H1 (cell line): ENCODE measurements around the gene KLHL36. TPM values are rescaled to one million over a fixed set of nuclear protein-coding genes. Genes with fewer than 3 reads are reported as not detected.

Experiments used
- CTCF ChIA-PET: fragments of 300-600 bp; sonication (Branson Sonifier 250); formaldehyde crosslinking; loops from one replicate; lab custom pipeline; 2021; ENCODE audit not compliant: partially characterized antibody; lab: Charles Lee
- POLR2A ChIA-PET: fragments of 300-600 bp; sonication (Branson Sonifier 250); formaldehyde crosslinking; loops from one replicate; lab custom pipeline; 2021; ENCODE audit warnings: inconsistent platforms; ENCODE audit not compliant: partially characterized antibody; lab: Charles Lee
- DNase-seq, 2 experiments: peaks; one replicate each; pipeline versions ENCODE4 v3.0.0 to v3.0.0-alpha.2; 2010 to 2022; ENCODE audit warnings: low spot score in 2 of 2, low read depth in 1 of 2, mixed read lengths in 1 of 2
- FAIRE-seq: peaks from 2 replicates; lab custom pipeline; 2011; peaks lifted over from hg19 to GRCh38; lab: Jason Lieb, UNC
- H2AFZ ChIP-seq: 2 replicates; pipeline ENCODE4 v1.8.1; 2012; ENCODE audit warnings: low read length, inconsistent platforms
- H2AK5ac ChIP-seq: 2 replicates; pipeline ENCODE4 v1.6.1; 2013; ENCODE audit warnings: low read depth, low read length
- H2BK120ac ChIP-seq: replicated peaks from 2 replicates; pipeline ENCODE3; 2013; ENCODE audit warnings: low read depth, low read length, inconsistent platforms
- H2BK12ac ChIP-seq: 2 replicates; pipeline ENCODE4 v1.6.1; 2013; ENCODE audit warnings: low read depth, low read length
- H2BK15ac ChIP-seq: 2 replicates; pipeline ENCODE4 v1.6.1; 2013; ENCODE audit warnings: low read length
- H2BK20ac ChIP-seq: 2 replicates; pipeline ENCODE4 v1.6.1; 2013; ENCODE audit warnings: low read length
- H2BK5ac ChIP-seq: 2 replicates; pipeline ENCODE4 v1.6.1; 2013; ENCODE audit warnings: low read depth, low read length
- H3K14ac ChIP-seq: 2 replicates; pipeline ENCODE4 v1.6.1; 2013; ENCODE audit warnings: inconsistent platforms; ENCODE audit not compliant: insufficient read length
- H3K18ac ChIP-seq: 2 replicates; pipeline ENCODE4 v1.6.1; 2013; ENCODE audit warnings: low read length; ENCODE audit errors: extremely low read depth
- H3K23ac ChIP-seq: 2 replicates; pipeline ENCODE4 v1.6.1; 2013; ENCODE audit warnings: inconsistent platforms; ENCODE audit not compliant: insufficient read length
- H3K23me2 ChIP-seq: 2 replicates; pipeline ENCODE4 v1.6.1; 2013; ENCODE audit warnings: low read depth, low read length
- H3K27ac ChIP-seq: 2 replicates; pipeline ENCODE4 v1.6.1; 2011; ENCODE audit warnings: low read depth, low read length, inconsistent platforms
- H3K27me3 ChIP-seq, 4 experiments: replicated peaks in 1 of 4; 1 replicate in 1 of 4; 2 replicates in 3 of 4; pipeline versions ENCODE4 v1.6.1 to v1.8.1; 2011 to 2013; ENCODE audit warnings: low read length in 3 of 4, mild to moderate bottlenecking in 3 of 4, inconsistent platforms in 2 of 4, mixed read lengths in 2 of 4, moderate library complexity in 1 of 4; ENCODE audit not compliant: control insufficient read depth in 3 of 4, insufficient read depth in 3 of 4; ENCODE audit errors: extremely low read depth in 1 of 4
- H3K36me3 ChIP-seq, 4 experiments: 2 replicates each; pipeline versions ENCODE4 v1.6.1 to v1.8.1; 2011 to 2013; ENCODE audit warnings: mild to moderate bottlenecking in 4 of 4, low read length in 3 of 4, moderate library complexity in 2 of 4, control low read depth in 1 of 4, inconsistent platforms in 1 of 4; ENCODE audit not compliant: insufficient read depth in 4 of 4, control insufficient read depth in 2 of 4
- H3K4ac ChIP-seq: replicated peaks from 2 replicates; pipeline ENCODE3; 2013; ENCODE audit warnings: low read length, low read depth, mixed read lengths, inconsistent platforms; ENCODE audit not compliant: insufficient read length
- H3K4me1 ChIP-seq, 4 experiments: replicated peaks in 1 of 4; 1 replicate in 1 of 4; 2 replicates in 3 of 4; pipeline versions ENCODE4 v1.6.1 to v1.8.1; 2011 to 2013; ENCODE audit warnings: low read length in 3 of 4, inconsistent platforms in 2 of 4, mixed read lengths in 1 of 4; ENCODE audit not compliant: insufficient read depth in 4 of 4, control insufficient read depth in 3 of 4
- H3K4me2 ChIP-seq, 2 experiments: 2 replicates each; pipeline versions ENCODE4 v1.6.1 to v1.8.1; 2011 to 2013; ENCODE audit warnings: low read depth in 2 of 2, low read length in 2 of 2, control low read depth in 1 of 2, inconsistent platforms in 1 of 2, mild to moderate bottlenecking in 1 of 2; ENCODE audit not compliant: insufficient read depth in 1 of 2
- H3K4me3 ChIP-seq, 4 experiments: fragments of 200-600, 300-600 bp in 1 of 4; sonication (generic), shearing (Covaris generic), sonication (Bioruptor Twin) in 1 of 4; 2 replicates each; pipeline versions ENCODE4 v1.5.1 to v1.8.1; 2011 to 2016; ENCODE audit warnings: low read length in 4 of 4, low read depth in 3 of 4, control low read depth in 2 of 4, inconsistent platforms in 2 of 4, mild to moderate bottlenecking in 2 of 4, mixed read lengths in 1 of 4, moderate library complexity in 1 of 4; ENCODE audit not compliant: insufficient read depth in 2 of 4; ENCODE audit errors: extremely low read depth in 1 of 4
- H3K56ac ChIP-seq: replicated peaks from 2 replicates; pipeline ENCODE3; 2013; ENCODE audit warnings: low read depth, mild to moderate bottlenecking, mixed read lengths, low read length, inconsistent platforms; ENCODE audit not compliant: insufficient read length
- H3K79me1 ChIP-seq: 2 replicates; pipeline ENCODE4 v1.6.1; 2013; ENCODE audit warnings: low read depth, low read length, control low read depth
- H3K79me2 ChIP-seq, 2 experiments: 2 replicates each; pipeline versions ENCODE4 v1.6.1 to v1.8.1; 2012 to 2013; ENCODE audit warnings: low read length in 2 of 2, mild to moderate bottlenecking in 2 of 2, inconsistent platforms in 1 of 2; ENCODE audit not compliant: insufficient read depth in 2 of 2, control insufficient read depth in 1 of 2
- H3K9ac ChIP-seq, 4 experiments: replicated peaks in 1 of 4; 1 replicate in 1 of 4; 2 replicates in 3 of 4; pipeline versions ENCODE4 v1.6.1 to v1.8.1; 2011 to 2013; ENCODE audit warnings: low read depth in 3 of 4, low read length in 3 of 4, control low read depth in 2 of 4, mild to moderate bottlenecking in 2 of 4, moderate library complexity in 2 of 4, inconsistent platforms in 1 of 4; ENCODE audit errors: extremely low read depth in 1 of 4
- H3K9me3 ChIP-seq, 2 experiments: 2 replicates each; pipeline versions ENCODE4 v1.6.1 to v1.8.1; 2012 to 2013; ENCODE audit warnings: mild to moderate bottlenecking in 2 of 2, moderate library complexity in 2 of 2, control low read depth in 1 of 2, inconsistent platforms in 1 of 2, low read depth in 1 of 2, low read length in 1 of 2, mixed read lengths in 1 of 2; ENCODE audit not compliant: insufficient read depth in 2 of 2
- H4K20me1 ChIP-seq, 2 experiments: replicated peaks in 1 of 2; 2 replicates each; pipeline versions ENCODE3 to v1.8.1; 2011 to 2013; ENCODE audit warnings: inconsistent platforms in 2 of 2, low read length in 2 of 2, mild to moderate bottlenecking in 1 of 2; ENCODE audit not compliant: insufficient read depth in 2 of 2, control insufficient read depth in 1 of 2
- H4K5ac ChIP-seq: 2 replicates; pipeline ENCODE4 v1.6.1; 2013; ENCODE audit warnings: low read length, low read depth, mixed read lengths, inconsistent platforms; ENCODE audit not compliant: insufficient read length
- H4K8ac ChIP-seq: 2 replicates; pipeline ENCODE4 v1.8.0; 2013; ENCODE audit warnings: mild to moderate bottlenecking, moderate library complexity, low read length, inconsistent platforms; ENCODE audit not compliant: insufficient read depth; ENCODE audit errors: extremely low read depth
- H4K91ac ChIP-seq: replicated peaks from 2 replicates; pipeline ENCODE3; 2013; ENCODE audit warnings: low read length, mixed read lengths, inconsistent platforms; ENCODE audit not compliant: insufficient read length
- CBX8 ChIP-seq: fragments of 300-800, 300-1000 bp; sonication (generic); IDR thresholded peaks from 2 replicates; pipeline ENCODE4 v1.7.1; 2016; ENCODE audit warnings: low read depth, low read length, borderline replicate concordance
- CEBPB ChIP-seq: IDR thresholded peaks from 2 replicates; pipeline ENCODE4 v1.6.1; 2012; ENCODE audit warnings: low read depth, low read length
- CHD2 ChIP-seq: IDR thresholded peaks from 2 replicates; pipeline ENCODE4 v1.6.1; 2012; ENCODE audit warnings: low read length, improper control_type of control experiment
- CREB1 ChIP-seq: IDR thresholded peaks from 2 replicates; pipeline ENCODE4 v1.6.1; 2012; ENCODE audit warnings: inconsistent platforms
- KDM1A ChIP-seq: fragments of 200-600, 300-600 bp; sonication (generic); IDR thresholded peaks from 2 replicates; pipeline ENCODE4 v1.7.1; 2016; ENCODE audit warnings: mild to moderate bottlenecking, low read length, borderline replicate concordance
- KDM4A ChIP-seq: IDR thresholded peaks from one replicate; pipeline ENCODE4 v1.7.1; 2012; ENCODE audit warnings: low read depth, mild to moderate bottlenecking, moderate library complexity, low read length, inconsistent platforms; ENCODE audit not compliant: severe bottlenecking
- KDM5A ChIP-seq: fragments of 200-600 bp; IDR thresholded peaks from 2 replicates; pipeline ENCODE4 v1.7.1; 2012; ENCODE audit warnings: mild to moderate bottlenecking, low read length, inconsistent platforms, mixed read lengths
- MAFK ChIP-seq: IDR thresholded peaks from 2 replicates; pipeline ENCODE4 v1.6.1; 2012; ENCODE audit warnings: low read depth, mild to moderate bottlenecking, improper control_type of control experiment, low read length
- POLR2AphosphoS5 ChIP-seq: IDR thresholded peaks from 2 replicates; pipeline ENCODE4 v1.6.1; 2011; ENCODE audit warnings: low read depth, low read length
- RNF2 ChIP-seq: fragments of 200-900, 300-1000 bp; sonication (generic); IDR thresholded peaks from 2 replicates; pipeline ENCODE4 v1.7.1; 2016; ENCODE audit warnings: borderline replicate concordance, low read depth, mild to moderate bottlenecking, antibody characterized with exemption, low read length; ENCODE audit not compliant: poor library complexity, severe bottlenecking; ENCODE audit errors: missing control alignments
- SIX5 ChIP-seq: IDR thresholded peaks from 2 replicates; pipeline ENCODE4 v1.6.1; 2011; ENCODE audit warnings: mild to moderate bottlenecking, low read depth, low read length
- TAF7 ChIP-seq: optimal IDR thresholded peaks from 2 replicates; pipeline ENCODE3; 2011; ENCODE audit warnings: low read depth, mild to moderate bottlenecking, inconsistent platforms, low read length, moderate library complexity, borderline replicate concordance
- WGBS, 2 experiments: shearing (Covaris generic) in 1 of 2; methylation state at CpG; one replicate each; pipeline versions ENCODE4 v1.1.6 to v1.1.7; 2013 to 2015; ENCODE audit warnings: low lambda C conversion rate in 2 of 2, mixed read lengths in 2 of 2, inconsistent platforms in 1 of 2, low coverage in 1 of 2, missing lambda C conversion rate in 1 of 2; ENCODE audit not compliant: insufficient replicate concordance in 2 of 2, insufficient coverage in 1 of 2, insufficient read length in 1 of 2; ENCODE audit errors: extremely low coverage in 1 of 2, missing lambda C conversion rate in 1 of 2; 5-methylcytosine and 5-hydroxymethylcytosine counted together
- polyA plus RNA-seq, 7 experiments: library from polyadenylated mRNA; depleted of rRNA in 3 of 7; stranded (reverse) in 5 of 7; unstranded in 2 of 7; fragments of >200 nt in 5 of 7; fragments of 200-250 nt in 2 of 7; gene quantifications; 1 replicate in 5 of 7; 2 replicates in 1 of 7; 4 replicates in 1 of 7; pipeline versions ENCODE4 v1.2.1 to v1.2.3, GENCODE V29; 2011 to 2013; ENCODE audit warnings: missing spikeins in 2 of 7, mixed read lengths in 2 of 7
- total RNA-seq: library from RNA; stranded (reverse); fragmentation: NEBNext Ultra II Directional; extraction: Animal tissue kit (Norgen Biotek cat#: 25700); gene quantifications from 2 replicates; pipeline ENCODE4 v1.2.1, GENCODE V29; 2021
- TF ChIP-seq, protein P1 (sequence below): IDR thresholded peaks from 2 replicates; pipeline ENCODE4 v1.6.1; 2011; ENCODE audit warnings: low read depth, mild to moderate bottlenecking, low read length; ENCODE audit not compliant: insufficient read depth

Gene KLHL36
- total and polyA plus RNA-seq, 2 of the 8 experiments (the other 6 are each of a cell fraction or from before 2014, with no cell fraction given): 22.9 to 33.6 TPM

DNA sequence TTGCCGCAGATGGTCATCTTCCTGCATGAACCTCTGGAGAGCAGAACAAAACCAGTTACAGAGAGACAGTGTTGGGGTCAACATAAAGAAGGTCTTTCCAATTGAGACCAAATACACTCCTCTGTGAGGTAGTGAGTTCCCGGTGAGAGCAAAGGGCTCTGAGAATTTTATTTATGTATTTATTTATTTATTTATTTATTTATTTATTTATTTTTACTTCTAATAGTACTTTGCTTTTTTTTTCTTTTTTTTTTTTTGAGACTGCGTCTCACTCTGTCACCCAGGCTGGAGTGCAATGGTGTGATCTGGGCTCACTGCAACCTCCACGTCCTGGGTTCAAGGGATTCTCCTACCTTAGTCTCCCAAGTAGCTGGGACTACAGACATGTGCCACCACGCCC is 18.3 kb upstream of the KLHL36 start:
- no peaks in the 10 kb centered on the region for H3K36me3 ChIP-seq
- no peak overlapping the region for H2AK5ac ChIP-seq
- no peak overlapping the region for H3K4me3 ChIP-seq
- H3K4me1 ChIP-seq: peaks cover 0 to 6% (median 3%) of the 10 kb centered on the region in 4 experiments; a peak in 3 of 7 replicates
- H3K79me2 ChIP-seq: no peaks in the 10 kb centered on the region
- CTCF ChIA-PET: interaction anchor here (0.9 to 3.9 kb wide), 5 partner anchors 9 to 121 kb away, joined by 3 to 23 read pairs (median 4); partner anchors contain the start of gene KLHL36
- DNase-seq (no peak), FAIRE-seq (no peak)
- H3K79me1 ChIP-seq: no peaks in the 10 kb centered on the region
- H3K56ac ChIP-seq: no peak overlapping the region
- H4K8ac ChIP-seq: 0 out of 2 replicates have a peak overlapping the region, but pooled peaks have one; percentile 9
- 97% methylated on average over 4 of the region's 5 CpGs; no CpG with 5 or more reads in 1 of the 2 experiments for WGBS, 2 experiments
- peak overlapping the region; percentile 29; the same call in 1 of the 2 replicates for H2BK12ac ChIP-seq
- 0 out of 4 replicates have a peak overlapping the region, but pooled peaks of 1 of the 2 experiments have one; percentile 37 for H3K4me2 ChIP-seq
- no peaks in the 10 kb centered on the region for H3K23me2 ChIP-seq
- H4K5ac ChIP-seq: no peak overlapping the region
- H3K9me3 ChIP-seq: no peaks in the 10 kb centered on the region
- no peak overlapping the region for H3K9ac ChIP-seq
- no peak overlapping the region for H3K27ac ChIP-seq
- H2BK15ac ChIP-seq: peak overlapping the region; percentile 33; the same call in 1 of the 2 replicates
- no peak overlapping the region for H3K14ac ChIP-seq
- H4K91ac ChIP-seq: no peak overlapping the region
- H2BK20ac ChIP-seq: no peak overlapping the region
- H3K18ac ChIP-seq: no peak overlapping the region
- H3K4ac ChIP-seq: no peak overlapping the region
- H4K20me1 ChIP-seq: no peaks in the 10 kb centered on the region
- H2BK5ac ChIP-seq: no peak overlapping the region
- POLR2A ChIA-PET: interaction anchor here (0.8 kb wide), 1 partner anchor 15 kb away, joined by 3 read pairs; no protein-coding TSS in a partner anchor
- no peak for TF ChIP-seq KDM1A
- no peak for TF ChIP-seq TAF7
- no peak for TF ChIP-seq CREB1
- no peak for TF ChIP-seq MAFK
- no peak for TF ChIP-seq CHD2
- TF ChIP-seq KDM5A: no peak
- TF ChIP-seq KDM4A: no peak
- TF ChIP-seq SIX5: no peak
- no peak for TF ChIP-seq CBX8
- TF ChIP-seq CEBPB: no peak
- TF ChIP-seq POLR2AphosphoS5: no peak
- TF ChIP-seq, protein P1, sequence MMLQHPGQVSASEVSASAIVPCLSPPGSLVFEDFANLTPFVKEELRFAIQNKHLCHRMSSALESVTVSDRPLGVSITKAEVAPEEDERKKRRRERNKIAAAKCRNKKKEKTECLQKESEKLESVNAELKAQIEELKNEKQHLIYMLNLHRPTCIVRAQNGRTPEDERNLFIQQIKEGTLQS: no peak
- TF ChIP-seq RNF2: no peak
- H2AFZ ChIP-seq: peak overlapping the region; percentile 72; the same call in 1 of the 2 replicates
- H3K23ac ChIP-seq: no peak overlapping the region
- no peaks in the 10 kb centered on the region for H3K27me3 ChIP-seq
- no peak overlapping the region for H2BK120ac ChIP-seq
